Neutrophil (primary cell): ENCODE data around the gene STPG4.
A peak's percentile ranks its signal among the peaks of the same experiment; 100 is the strongest.

Source experiments
- H3K27ac ChIP-seq: fragments of 200-600 bp; sonication (generic); 2 replicates; pipeline ENCODE4 v1.5.1; 2016; ENCODE audit warnings: mild to moderate bottlenecking, moderate library complexity
- H3K27me3 ChIP-seq: fragments of 200-600 bp; sonication (generic); 2 replicates; pipeline ENCODE4 v1.6.0; 2016; ENCODE audit warnings: mild to moderate bottlenecking
- H3K36me3 ChIP-seq: fragments of 200-600 bp; sonication (generic); 2 replicates; pipeline ENCODE4 v1.5.1; 2017
- H3K4me1 ChIP-seq, 2 experiments: fragments of 200-600 bp in 1 of 2; sonication (generic) in 1 of 2; 1 replicate in 1 of 2; 2 replicates in 1 of 2; pipeline versions ENCODE4 v1.5.1 to v1.6.1; 2013 to 2016; ENCODE audit warnings: low read depth in 1 of 2, low read length in 1 of 2, mild to moderate bottlenecking in 1 of 2, moderate library complexity in 1 of 2; ENCODE audit not compliant: control insufficient read depth in 1 of 2, insufficient read depth in 1 of 2
- H3K4me3 ChIP-seq, 2 experiments: fragments of 200-600 bp in 1 of 2; sonication (generic) in 1 of 2; 1 replicate in 1 of 2; 2 replicates in 1 of 2; pipeline ENCODE4 v1.5.1; 2013 to 2016; ENCODE audit warnings: low read depth in 1 of 2, low read length in 1 of 2, mild to moderate bottlenecking in 1 of 2, moderate library complexity in 1 of 2
- H3K9me3 ChIP-seq: fragments of 200-600 bp; sonication (generic); 2 replicates; pipeline ENCODE4 v1.5.1; 2016
- TF ChIP-seq, protein P1 (sequence below): fragments of 200-600 bp; sonication (generic); IDR thresholded peaks from 2 replicates; pipeline ENCODE4 v1.5.1; 2016; ENCODE audit warnings: antibody characterized with exemption

The STPG4 gene

DNA sequence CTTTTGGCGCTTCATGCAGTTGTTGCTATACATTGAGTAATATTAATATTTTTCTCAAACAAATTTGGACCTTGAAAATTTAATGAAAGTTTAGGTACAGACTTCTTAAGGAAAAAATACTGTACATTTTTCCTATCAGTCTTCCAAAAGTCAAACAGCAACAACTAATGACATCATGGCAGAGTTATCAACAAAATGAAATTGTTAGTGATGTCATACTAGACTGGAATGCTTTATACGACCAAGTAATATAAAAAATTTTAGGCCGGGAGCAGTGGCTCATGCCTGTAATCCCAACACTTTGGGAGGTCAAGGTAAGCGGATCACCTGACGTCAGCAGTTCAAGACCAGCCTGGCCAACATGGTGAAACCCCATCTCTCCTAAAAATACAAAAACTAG, 12.0 kb upstream of the STPG4 start:
- peaks cover 51% of the 10 kb centered on the region for H3K36me3 ChIP-seq
- H3K4me1 ChIP-seq, result peaks cover 0 to 14% of the 10 kb centered on the region in 2 experiments
- no peak overlapping the region for H3K27ac ChIP-seq
- H3K4me3 ChIP-seq, result no peak overlapping the region
- H3K9me3 ChIP-seq, result no peaks in the 10 kb centered on the region
- no peaks in the 10 kb centered on the region for H3K27me3 ChIP-seq
- TF ChIP-seq, protein P1, sequence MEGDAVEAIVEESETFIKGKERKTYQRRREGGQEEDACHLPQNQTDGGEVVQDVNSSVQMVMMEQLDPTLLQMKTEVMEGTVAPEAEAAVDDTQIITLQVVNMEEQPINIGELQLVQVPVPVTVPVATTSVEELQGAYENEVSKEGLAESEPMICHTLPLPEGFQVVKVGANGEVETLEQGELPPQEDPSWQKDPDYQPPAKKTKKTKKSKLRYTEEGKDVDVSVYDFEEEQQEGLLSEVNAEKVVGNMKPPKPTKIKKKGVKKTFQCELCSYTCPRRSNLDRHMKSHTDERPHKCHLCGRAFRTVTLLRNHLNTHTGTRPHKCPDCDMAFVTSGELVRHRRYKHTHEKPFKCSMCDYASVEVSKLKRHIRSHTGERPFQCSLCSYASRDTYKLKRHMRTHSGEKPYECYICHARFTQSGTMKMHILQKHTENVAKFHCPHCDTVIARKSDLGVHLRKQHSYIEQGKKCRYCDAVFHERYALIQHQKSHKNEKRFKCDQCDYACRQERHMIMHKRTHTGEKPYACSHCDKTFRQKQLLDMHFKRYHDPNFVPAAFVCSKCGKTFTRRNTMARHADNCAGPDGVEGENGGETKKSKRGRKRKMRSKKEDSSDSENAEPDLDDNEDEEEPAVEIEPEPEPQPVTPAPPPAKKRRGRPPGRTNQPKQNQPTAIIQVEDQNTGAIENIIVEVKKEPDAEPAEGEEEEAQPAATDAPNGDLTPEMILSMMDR, result no peak

DNA sequence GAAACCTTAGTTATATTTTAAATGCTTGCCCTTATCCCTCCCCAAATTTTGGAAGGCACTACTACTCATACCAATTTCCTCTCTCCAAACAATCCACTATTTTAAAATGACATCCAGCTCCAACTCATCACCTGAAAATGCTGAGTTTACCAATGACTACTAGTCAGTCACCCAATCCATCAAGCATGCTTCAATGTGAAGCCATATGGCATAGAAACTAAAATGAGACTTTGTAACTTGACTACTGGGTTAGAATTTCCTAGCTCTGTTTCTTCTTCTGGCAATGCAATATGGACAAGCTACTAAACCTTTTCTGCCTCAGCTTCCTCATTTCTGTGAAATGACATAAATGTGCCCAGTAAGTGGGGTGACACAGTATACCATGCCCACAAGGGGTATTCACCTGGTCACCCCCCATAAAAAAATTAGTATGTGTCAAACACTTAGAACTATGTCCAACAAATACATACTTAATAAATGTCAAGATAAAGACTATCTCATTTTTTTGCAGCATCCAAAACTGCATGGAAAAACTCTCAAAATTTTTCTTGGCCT, 10.0 kb upstream of the STPG4 start:
- peaks cover 63% of the 10 kb centered on the region for H3K36me3 ChIP-seq
- TF ChIP-seq, protein P1, result no peak
- peaks cover 0 to 4% of the 10 kb centered on the region in 2 experiments for H3K4me1 ChIP-seq
- H3K9me3 ChIP-seq, result no peaks in the 10 kb centered on the region
- peak overlapping the region; percentile 36 for H3K27ac ChIP-seq
- no peak overlapping the region for H3K4me3 ChIP-seq
- H3K27me3 ChIP-seq, result no peaks in the 10 kb centered on the region

DNA sequence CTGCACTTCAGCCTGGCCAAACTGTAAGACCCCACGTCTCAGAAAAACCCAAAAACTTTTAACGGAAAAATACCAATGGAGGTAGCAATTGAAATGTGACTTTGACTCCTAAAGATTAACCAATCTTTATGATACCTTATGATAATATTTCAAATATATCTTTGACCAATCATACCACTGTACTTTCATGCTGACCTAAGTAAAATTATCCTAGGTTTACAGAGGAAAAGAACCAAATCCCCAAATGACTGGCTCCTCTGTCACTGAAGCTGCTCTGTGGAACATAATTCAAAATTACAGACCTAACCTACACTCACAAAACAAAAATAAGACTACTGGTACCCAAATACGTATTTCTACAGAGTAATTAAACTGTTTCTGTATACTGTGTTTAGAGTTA, 7.7 kb upstream of the STPG4 start:
- H3K27me3 ChIP-seq, result no peaks in the 10 kb centered on the region
- H3K27ac ChIP-seq, result peak overlapping the region; percentile 24
- H3K9me3 ChIP-seq, result no peaks in the 10 kb centered on the region
- no peak overlapping the region for H3K4me3 ChIP-seq
- TF ChIP-seq, protein P1, result no peak
- H3K4me1 ChIP-seq, result peaks cover 0 to 4% of the 10 kb centered on the region in 2 experiments
- peaks cover 67% of the 10 kb centered on the region for H3K36me3 ChIP-seq

DNA sequence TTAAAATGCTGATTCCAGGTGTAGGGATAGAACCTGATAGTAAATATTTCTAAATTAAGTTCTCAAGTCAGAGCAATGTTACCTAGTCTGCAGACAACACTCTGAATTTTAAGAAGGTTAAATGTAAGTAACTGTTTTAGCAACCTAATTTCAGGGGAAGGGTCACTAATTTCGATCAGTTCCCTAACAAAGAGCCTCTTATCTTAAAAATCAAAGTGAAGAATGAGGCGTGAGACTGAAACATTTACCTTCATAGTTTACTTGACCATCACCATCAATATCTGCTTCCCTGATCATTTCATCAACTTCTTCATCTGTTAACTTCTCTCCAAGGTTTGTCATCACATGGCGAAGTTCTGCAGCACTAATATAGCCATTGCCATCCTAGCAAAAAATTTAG, 6.4 kb upstream of the STPG4 start:
- H3K36me3 ChIP-seq, result peaks cover 73% of the 10 kb centered on the region
- TF ChIP-seq, protein P1, result no peak

DNA sequence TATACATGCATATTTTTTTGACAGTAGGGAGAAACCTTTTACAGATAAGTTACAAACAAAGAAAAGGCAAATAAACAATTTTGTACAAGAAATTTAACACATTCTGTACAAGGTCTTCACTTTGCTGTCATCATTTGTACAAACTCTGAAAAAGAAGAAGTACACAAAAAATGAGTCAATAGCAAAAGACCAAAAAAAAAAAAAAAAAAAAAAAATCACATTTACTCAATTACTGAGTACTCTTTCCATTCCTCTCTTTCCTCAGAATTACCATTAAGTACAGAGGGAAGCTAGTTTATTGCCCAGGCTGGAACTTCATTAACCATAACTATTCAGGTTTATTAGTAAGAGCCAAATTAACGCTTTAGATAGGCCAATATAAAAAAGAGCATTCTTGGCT, 5.6 kb upstream of the STPG4 start:
- Histone ChIP-seq H3K36me3 (peaks cover 81% of the 10 kb centered on the region), H3K9me3 (no peaks in the 10 kb centered on the region), H3K27ac (peak overlapping the region; percentile 38), H3K4me3 (no peak overlapping the region), H3K27me3 (no peaks in the 10 kb centered on the region), H3K4me1 (peaks cover 0 to 4% of the 10 kb centered on the region in 2 experiments)
- TF ChIP-seq, protein P1, result no peak

More for the DNA sequence above, 6.4 kb upstream of the STPG4 start:
- no peak overlapping the region for H3K4me3 ChIP-seq
- no peaks in the 10 kb centered on the region for H3K27me3 ChIP-seq
- peaks cover 0 to 4% of the 10 kb centered on the region in 2 experiments for H3K4me1 ChIP-seq
- H3K9me3 ChIP-seq, result no peaks in the 10 kb centered on the region
- H3K27ac ChIP-seq, result no peak overlapping the region
